ENCODE data around the gene CACNA1E.

CACNA1E gene

DNA sequence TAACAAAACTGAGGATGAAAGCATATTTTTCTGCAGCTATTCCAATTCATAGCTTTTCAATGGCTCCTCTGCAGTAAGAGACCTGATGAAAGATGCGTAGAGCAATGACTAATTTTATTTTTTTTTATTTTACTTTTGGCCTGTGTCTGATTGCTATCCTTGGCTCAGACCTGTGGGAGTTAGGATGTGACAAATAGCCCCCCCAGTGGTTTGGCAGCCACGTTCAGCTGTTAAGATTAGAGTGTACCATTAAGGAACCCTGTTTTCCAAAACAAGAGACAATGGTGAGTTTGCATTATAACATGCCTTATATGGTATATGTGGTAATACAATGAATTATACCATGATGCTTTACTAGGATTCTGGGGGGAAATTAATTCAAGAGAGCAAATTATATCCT lies 264.7 kb downstream of the CACNA1E start:
- TF ChIP-seq, protein P1, sequence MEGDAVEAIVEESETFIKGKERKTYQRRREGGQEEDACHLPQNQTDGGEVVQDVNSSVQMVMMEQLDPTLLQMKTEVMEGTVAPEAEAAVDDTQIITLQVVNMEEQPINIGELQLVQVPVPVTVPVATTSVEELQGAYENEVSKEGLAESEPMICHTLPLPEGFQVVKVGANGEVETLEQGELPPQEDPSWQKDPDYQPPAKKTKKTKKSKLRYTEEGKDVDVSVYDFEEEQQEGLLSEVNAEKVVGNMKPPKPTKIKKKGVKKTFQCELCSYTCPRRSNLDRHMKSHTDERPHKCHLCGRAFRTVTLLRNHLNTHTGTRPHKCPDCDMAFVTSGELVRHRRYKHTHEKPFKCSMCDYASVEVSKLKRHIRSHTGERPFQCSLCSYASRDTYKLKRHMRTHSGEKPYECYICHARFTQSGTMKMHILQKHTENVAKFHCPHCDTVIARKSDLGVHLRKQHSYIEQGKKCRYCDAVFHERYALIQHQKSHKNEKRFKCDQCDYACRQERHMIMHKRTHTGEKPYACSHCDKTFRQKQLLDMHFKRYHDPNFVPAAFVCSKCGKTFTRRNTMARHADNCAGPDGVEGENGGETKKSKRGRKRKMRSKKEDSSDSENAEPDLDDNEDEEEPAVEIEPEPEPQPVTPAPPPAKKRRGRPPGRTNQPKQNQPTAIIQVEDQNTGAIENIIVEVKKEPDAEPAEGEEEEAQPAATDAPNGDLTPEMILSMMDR (IDR thresholded peaks at IDR 0.05; ENCODE audit: insufficient read depth, low read depth, low read length, missing control alignments): no peak

GRCh38 chr1:181754103-181754502 lies 270.8 kb downstream of the CACNA1E start:
- no peak for DNase-seq (ENCODE audit: low read depth)
- H3K4me3 ChIP-seq (ENCODE audit: low read length): no peak overlapping the region
- TF ChIP-seq, protein P1 (IDR thresholded peaks at IDR 0.05; ENCODE audit: insufficient read depth, low read depth, low read length, missing control alignments): no peak

More for the DNA sequence above, 264.7 kb downstream of the CACNA1E start:
- H3K4me3 ChIP-seq (ENCODE audit: low read length): no peak overlapping the region
- no peak for DNase-seq (ENCODE audit: low read depth)

DNA sequence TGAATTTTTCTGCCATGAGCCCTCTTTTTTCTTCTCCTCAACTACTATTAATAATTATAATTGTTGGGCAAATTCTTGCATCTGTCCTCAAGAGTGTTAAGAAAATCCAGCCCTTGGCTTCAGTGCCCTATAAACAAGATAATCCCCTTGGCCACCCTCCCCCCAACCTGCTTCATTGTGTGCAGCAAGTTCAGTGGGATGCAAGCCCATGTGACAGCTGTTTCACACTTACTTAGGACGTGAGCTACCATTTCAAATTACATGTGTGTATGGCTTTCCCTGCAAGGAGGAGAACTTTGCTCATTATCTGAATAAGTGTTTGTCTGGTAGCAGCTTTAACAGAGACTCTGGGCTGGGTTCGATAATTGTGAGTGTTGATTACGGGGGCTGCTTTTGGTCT lies 276.2 kb downstream of the CACNA1E start:
- no peak for DNase-seq (ENCODE audit: low read depth)
- no peak overlapping the region for H3K4me3 ChIP-seq (ENCODE audit: low read length)
- TF ChIP-seq, protein P1 (IDR thresholded peaks at IDR 0.05; ENCODE audit: insufficient read depth, low read depth, low read length, missing control alignments): no peak

- DNase-seq (ENCODE audit: low read depth): peak; percentile 58
- TF ChIP-seq, protein P1 (IDR thresholded peaks at IDR 0.05; ENCODE audit: insufficient read depth, low read depth, low read length, missing control alignments): no peak
- H3K4me3 ChIP-seq (ENCODE audit: low read length): no peak overlapping the region
Measured at GRCh38 chr1:181763736-181764135, 280.4 kb downstream of the CACNA1E start.

DNA sequence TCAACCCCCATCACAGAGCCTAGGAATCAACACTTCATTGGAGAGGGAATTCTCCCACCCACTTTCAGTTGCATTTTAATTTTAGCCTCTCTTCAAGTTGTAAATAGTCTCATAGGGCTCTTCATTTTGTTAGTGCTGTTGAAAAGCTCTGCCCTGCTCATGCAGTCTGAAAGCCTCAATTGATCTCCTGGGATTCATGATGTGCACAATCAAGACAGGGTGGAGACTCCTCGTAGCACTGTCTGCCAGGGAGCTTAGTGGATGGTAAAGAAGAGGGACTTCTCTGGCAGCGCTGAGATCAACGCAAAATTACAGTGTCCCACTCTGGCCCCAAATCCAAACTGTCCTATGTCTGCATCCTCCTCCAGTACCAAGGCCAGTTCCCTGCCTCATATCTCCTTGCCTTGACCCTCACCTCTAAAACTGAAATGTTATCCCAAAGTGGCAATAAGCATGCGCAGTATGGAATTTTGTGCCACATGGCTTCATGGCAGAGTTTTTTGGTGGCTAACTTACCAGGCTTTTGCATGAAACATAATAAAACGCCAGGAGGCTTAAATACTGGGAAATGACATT lies 282.2 kb downstream of the CACNA1E start:
- no peak overlapping the region for H3K4me3 ChIP-seq (ENCODE audit: low read length)
- peak; percentile 10 for DNase-seq (ENCODE audit: low read depth)
- TF ChIP-seq, protein P1 (IDR thresholded peaks at IDR 0.05; ENCODE audit: insufficient read depth, low read depth, low read length, missing control alignments): no peak

- DNase-seq (ENCODE audit: low read depth): peak; percentile 15
- TF ChIP-seq, protein P1 (IDR thresholded peaks at IDR 0.05; ENCODE audit: insufficient read depth, low read depth, low read length, missing control alignments): no peak
- no peak overlapping the region for H3K4me3 ChIP-seq (ENCODE audit: low read length)
Measured at GRCh38 chr1:181767001-181767708, 283.8 kb downstream of the CACNA1E start.

All from epithelial cell of esophagus (primary cell).